Measurements from ENCODE around the gene PTPRR.
"Not testable (repeated sequence)": the region's sequence is repeated elsewhere in the genome, so short reads cannot be mapped to it uniquely, and the experiment has no call there.

PTPRR gene

GRCh38 chr12:70739756-70740155, 180.8 kb downstream of the PTPRR start:
- DNase-seq (ENCODE audit: extremely low read depth, low read depth), result no peak
- TF ChIP-seq CTCF (IDR thresholded peaks at IDR 0.05; ENCODE audit: low read depth, low read length), result no peak

GRCh38 chr12:70736351-70737133, 184.0 kb downstream of the PTPRR start:
- TF ChIP-seq CTCF (IDR thresholded peaks at IDR 0.05; ENCODE audit: low read depth, low read length), result no peak
- no peak for DNase-seq (ENCODE audit: extremely low read depth, low read depth)

GRCh38 chr12:70735197-70735596, 185.3 kb downstream of the PTPRR start:
- not testable (repeated sequence) for DNase-seq (ENCODE audit: extremely low read depth, low read depth)

- DNase-seq (ENCODE audit: extremely low read depth, low read depth), result peak; percentile 35
- peak; percentile 73 for TF ChIP-seq CTCF (IDR thresholded peaks at IDR 0.05; ENCODE audit: low read depth, low read length)
These were observed 187.2 kb downstream of the PTPRR start for GRCh38 chr12:70733385-70733784.

GRCh38 chr12:70732287-70732686, 188.3 kb downstream of the PTPRR start:
- TF ChIP-seq CTCF (IDR thresholded peaks at IDR 0.05; ENCODE audit: low read depth, low read length), result no peak
- DNase-seq (ENCODE audit: extremely low read depth, low read depth), result no peak

GRCh38 chr12:70730675-70731180, 189.8 kb downstream of the PTPRR start:
- DNase-seq (ENCODE audit: extremely low read depth, low read depth), result no peak
- no peak for TF ChIP-seq CTCF (IDR thresholded peaks at IDR 0.05; ENCODE audit: low read depth, low read length)

GRCh38 chr12:70724444-70724843, 196.1 kb downstream of the PTPRR start:
- DNase-seq (ENCODE audit: extremely low read depth, low read depth), result no peak
- no peak; the same call in 1 of the 2 replicates for TF ChIP-seq CTCF (IDR thresholded peaks at IDR 0.05; ENCODE audit: low read depth, low read length)

All from AG09319 (cell line).